Lower leg skin (tissue), 3 donors: ENCODE results near the gene IPO5.

ENCODE experiments used
- CTCF ChIP-seq, 3 donors: fragments of 450-650 bp; IDR thresholded peaks; one replicate each; pipeline ENCODE4 v1.5.1; 2016; ENCODE audit warnings: antibody characterized with exemption in 3 of 3, mild to moderate bottlenecking in 3 of 3, moderate library complexity in 2 of 3
- POLR2A ChIP-seq, 2 donors: fragments of 450-650 bp; IDR thresholded peaks; one replicate each; pipeline ENCODE4 v1.6.1; 2016 to 2017; ENCODE audit warnings: antibody characterized with exemption in 2 of 2, mild to moderate bottlenecking in 1 of 2, moderate library complexity in 1 of 2

GRCh38 chr13:97911311-97912138 is 42.0 kb upstream of the IPO5 start:
- TF ChIP-seq CTCF (IDR thresholded peaks at IDR 0.05) (no peak), POLR2A (IDR thresholded peaks at IDR 0.05) (no peak)
